Endothelial cell of umbilical vein (primary cell): Measurements from ENCODE around the gene CENPU. TPM values are rescaled to one million over a fixed set of nuclear protein-coding genes. Genes with fewer than 3 reads are reported as not detected.

Experiments
- BruUV-seq: library from RNA; stranded (reverse); fragments of 400-500 nt; replicated peaks from 2 replicates; lab custom pipeline; 2021; lab: Mats Ljungman, UMichigan
- CTCF ChIA-PET: fragments of 300-600, 350-600 bp; sonication (Branson Sonifier 250); formaldehyde crosslinking; loops from one replicate; lab custom pipeline; 2021; ENCODE audit warnings: antibody characterized with exemption, inconsistent platforms; lab: Charles Lee
- POLR2A ChIA-PET: fragments of 300-600, 350-600 bp; sonication (Branson Sonifier 250); formaldehyde crosslinking; loops from one replicate; lab custom pipeline; 2021; ENCODE audit warnings: antibody characterized with exemption, inconsistent platforms; lab: Charles Lee
- DNase-seq: peaks from one replicate; pipeline ENCODE4 v3.0.0-alpha.2; 2011; ENCODE audit warnings: low read depth, low spot score
- FAIRE-seq: peaks from 2 replicates; lab custom pipeline; 2011; peaks lifted over from hg19 to GRCh38; lab: Jason Lieb, UNC
- H2AFZ ChIP-seq: 2 replicates; pipeline ENCODE4 v1.6.0; 2012; ENCODE audit warnings: low read depth, low read length, control low read depth, inconsistent platforms
- H3K27ac ChIP-seq: 2 replicates; pipeline ENCODE4 v1.5.1; 2011; ENCODE audit warnings: low read depth, mild to moderate bottlenecking, control low read depth, low read length, moderate library complexity; ENCODE audit not compliant: insufficient read depth
- H3K27me3 ChIP-seq, 2 experiments: 2 replicates each; pipeline versions ENCODE4 v1.6.0 to v1.6.1; 2011; ENCODE audit warnings: low read length in 2 of 2, mixed read lengths in 1 of 2; ENCODE audit not compliant: control insufficient read depth in 2 of 2, insufficient read depth in 2 of 2
- H3K36me3 ChIP-seq, 2 experiments: 2 replicates in 1 of 2; 3 replicates in 1 of 2; pipeline ENCODE4 v1.5.1; 2011; ENCODE audit warnings: low read length in 2 of 2, mild to moderate bottlenecking in 1 of 2, moderate library complexity in 1 of 2; ENCODE audit not compliant: control insufficient read depth in 2 of 2, insufficient read depth in 2 of 2; ENCODE audit errors: extremely low read depth in 1 of 2
- H3K4me1 ChIP-seq: 3 replicates; pipeline ENCODE4 v1.5.1; 2011; ENCODE audit warnings: mild to moderate bottlenecking, low read length; ENCODE audit not compliant: control insufficient read depth, insufficient read depth; ENCODE audit errors: extremely low read depth
- H3K4me2 ChIP-seq: 2 replicates; pipeline ENCODE4 v1.6.1; 2011; ENCODE audit warnings: low read length, control low read depth, mixed read lengths; ENCODE audit not compliant: insufficient read depth
- H3K4me3 ChIP-seq, 3 experiments: fragments of 200-600 bp in 1 of 3; sonication (generic), shearing (Covaris generic) in 1 of 3; replicated peaks in 1 of 3; 2 replicates each; pipeline ENCODE4 v1.5.1; 2011 to 2016; ENCODE audit warnings: control low read depth in 3 of 3, low read length in 3 of 3, mild to moderate bottlenecking in 2 of 3, inconsistent platforms in 1 of 3, low read depth in 1 of 3, moderate library complexity in 1 of 3; ENCODE audit not compliant: insufficient read depth in 1 of 3
- H3K79me2 ChIP-seq: 2 replicates; pipeline ENCODE4 v1.6.0; 2012; ENCODE audit warnings: low read length, inconsistent platforms; ENCODE audit not compliant: control insufficient read depth, insufficient read depth
- H3K9ac ChIP-seq: replicated peaks from 2 replicates; pipeline ENCODE3; 2011; ENCODE audit warnings: low read length, control low read depth; ENCODE audit not compliant: insufficient read depth; ENCODE audit errors: extremely low read depth
- H3K9me1 ChIP-seq: replicated peaks from 3 replicates; pipeline ENCODE4 v1.6.0; 2011; ENCODE audit warnings: mild to moderate bottlenecking, low read length; ENCODE audit not compliant: control insufficient read depth, insufficient read depth; ENCODE audit errors: extremely low read depth
- H3K9me3 ChIP-seq: replicated peaks from 2 replicates; pipeline ENCODE4 v1.5.1; 2012; ENCODE audit warnings: low read length, inconsistent platforms; ENCODE audit not compliant: control insufficient read depth, insufficient read depth
- H4K20me1 ChIP-seq: replicated peaks from 2 replicates; pipeline ENCODE3; 2011; ENCODE audit warnings: mild to moderate bottlenecking, low read length; ENCODE audit not compliant: control insufficient read depth, insufficient read depth; ENCODE audit errors: extremely low read depth
- CTCF ChIP-seq, 2 donors: IDR thresholded peaks; 1 replicate in 1 of 2; 2 replicates in 1 of 2; pipeline ENCODE4 v1.5.1; 2011; ENCODE audit warnings: low read length in 2 of 2, mild to moderate bottlenecking in 2 of 2, moderate library complexity in 2 of 2, control low read depth in 1 of 2, inconsistent platforms in 1 of 2, low read depth in 1 of 2; ENCODE audit not compliant: insufficient read depth in 1 of 2; ENCODE audit errors: extremely low read depth in 1 of 2
- EZH2 ChIP-seq: IDR thresholded peaks from 2 replicates; pipeline ENCODE4 v1.6.1; 2012; ENCODE audit warnings: borderline replicate concordance, low read depth, mild to moderate bottlenecking, moderate library complexity, low read length, inconsistent platforms; ENCODE audit not compliant: severe bottlenecking
- FOS ChIP-seq: IDR thresholded peaks from 2 replicates; pipeline ENCODE4 v1.6.1; 2011; ENCODE audit warnings: mild to moderate bottlenecking, low read length, moderate library complexity, borderline replicate concordance; ENCODE audit not compliant: insufficient read depth
- GATA2 ChIP-seq: IDR thresholded peaks from 2 replicates; pipeline ENCODE4 v1.7.0; 2011; ENCODE audit warnings: low read depth, mild to moderate bottlenecking, moderate library complexity, mixed read lengths, low read length; ENCODE audit not compliant: insufficient read length, insufficient read depth
- JUN ChIP-seq: IDR thresholded peaks from 2 replicates; pipeline ENCODE4 v1.6.1; 2011; ENCODE audit warnings: borderline replicate concordance, low read depth; ENCODE audit not compliant: insufficient read length, insufficient read depth
- MAX ChIP-seq: IDR thresholded peaks from 2 replicates; pipeline ENCODE4 v1.6.1; 2011; ENCODE audit not compliant: insufficient read depth, insufficient read length
- MYC ChIP-seq: IDR thresholded peaks from one replicate; pipeline ENCODE4 v1.6.1; 2011; ENCODE audit warnings: mild to moderate bottlenecking, low read depth, low read length
- POLR2A ChIP-seq: IDR thresholded peaks from 2 replicates; pipeline ENCODE4 v1.6.1; 2012; ENCODE audit warnings: low read depth, mild to moderate bottlenecking, control low read depth, low read length
- POLR2AphosphoS5 ChIP-seq: IDR thresholded peaks from 2 replicates; pipeline ENCODE4 v1.6.1; 2012; ENCODE audit warnings: low read depth, mild to moderate bottlenecking, control low read depth, low read length, moderate library complexity; ENCODE audit not compliant: insufficient read depth
- dilution Hi-C: fragments of 300-500 bp; cut with MboI; formaldehyde crosslinking; loops from one replicate; pipeline ENCODE4 v1.15.0; 2019; ENCODE audit warnings: low sequenced_read_pairs; ENCODE audit not compliant: extremely low pct_ligation_motif_present
- intact Hi-C: fragments of 100-400 bp; cut with micrococcal nuclease; formaldehyde crosslinking; loops from one replicate; pipeline ENCODE4 v1.10.0; 2022
- polyA plus RNA-seq, 4 experiments: library from polyadenylated mRNA; depleted of rRNA in 3 of 4; stranded (reverse) in 3 of 4; unstranded in 1 of 4; fragments of >200 nt; gene quantifications; 2 replicates each; pipeline versions ENCODE4 v1.2.1 to v1.2.3, GENCODE V29; 2011 to 2012; ENCODE audit warnings: missing spikeins in 1 of 4
- total RNA-seq: library from RNA; stranded (reverse); gene quantifications from 2 replicates; pipeline ENCODE4 v1.2.3, GENCODE V29; 2021

The CENPU gene
- total and polyA plus RNA-seq, 2 donors (not counting 3 experiments of a cell fraction or from before 2014, with no cell fraction given): 7.0 to 37.9 TPM

GRCh38 chr4:184722798-184723197 is 11.1 kb downstream of the CENPU start:
- no peak for TF ChIP-seq CTCF (IDR thresholded peaks at IDR 0.05; ENCODE audit: extremely low read depth in 1 of 2, insufficient read depth in 1 of 2, low read depth in 1 of 2, low read length in 2 of 2)
- TF ChIP-seq EZH2: no peak
- no peak for TF ChIP-seq MAX
- no peak for TF ChIP-seq POLR2AphosphoS5
- no peak for TF ChIP-seq MYC
- TF ChIP-seq FOS: no peak
- no peak for TF ChIP-seq POLR2A
- TF ChIP-seq JUN: no peak
- no peak for TF ChIP-seq GATA2
- H3K4me2 ChIP-seq: no peak overlapping the region
- H3K27ac ChIP-seq: no peak overlapping the region
- no peaks in the 10 kb centered on the region for H3K27me3 ChIP-seq
- dilution Hi-C loops: no loop called here
- FAIRE-seq (no peak), DNase-seq (no peak)
- H3K4me1 ChIP-seq: no peaks in the 10 kb centered on the region
- no peak overlapping the region for H3K9ac ChIP-seq
- H3K79me2 ChIP-seq: peaks cover 17% of the 10 kb centered on the region
- intact Hi-C loops: no loop called here
- no TSS peak for BruUV-seq
- no peaks in the 10 kb centered on the region for H3K9me3 ChIP-seq
- ChIA-PET POLR2A (interaction anchor here (0.7 kb wide), 1 partner anchor 73 kb away, joined by 4 read pairs; the partner anchor contains the start of genes CASP3 and PRIMPOL), CTCF (interaction anchor here (0.6 to 1.9 kb wide), 6 partner anchors 11 to 459 kb away, joined by 3 to 11 read pairs (median 4); partner anchors contain the start of genes CASP3, CENPU and PRIMPOL)
- no peak overlapping the region for H2AFZ ChIP-seq
- peaks cover 0 to 8% of the 10 kb centered on the region in 2 experiments for H3K36me3 ChIP-seq
- no peaks in the 10 kb centered on the region for H4K20me1 ChIP-seq
- no peaks in the 10 kb centered on the region for H3K9me1 ChIP-seq
- no peak overlapping the region for H3K4me3 ChIP-seq
